MV-4-11 (cell line): ENCODE results near the gene GRPR.
"Not testable (repeated sequence)": the region's sequence is repeated elsewhere in the genome, so short reads cannot be mapped to it uniquely, and the experiment has no call there.

Experiments used
- DNase-seq: peaks from one replicate; lab custom pipeline; 2025; lab: John Stamatoyannopoulos, UW

Gene GRPR

GRCh38 chrX:16177260-16177659 lies 53.9 kb downstream of the GRPR start:
- DNase-seq, result peak; percentile 6

- DNase-seq, result not testable (repeated sequence)
Measured at GRCh38 chrX:16183843-16184242, 60.5 kb downstream of the GRPR start.

- DNase-seq, result peak; percentile 89
Measured at GRCh38 chrX:16185725-16186136, 62.4 kb downstream of the GRPR start.

GRCh38 chrX:16186380-16187007 lies 63.1 kb downstream of the GRPR start:
- DNase-seq, result no peak

GRCh38 chrX:16187024-16187760 lies 63.8 kb downstream of the GRPR start:
- no peak for DNase-seq

GRCh38 chrX:16188687-16189086 lies 65.3 kb downstream of the GRPR start:
- DNase-seq, result no peak

- DNase-seq, result no peak
Measured at GRCh38 chrX:16191605-16192004, 68.2 kb downstream of the GRPR start.

GRCh38 chrX:16196829-16197228 lies 73.5 kb downstream of the GRPR start:
- DNase-seq, result no peak

GRCh38 chrX:16199343-16199742 lies 76.0 kb downstream of the GRPR start:
- DNase-seq, result no peak

- DNase-seq, result no peak
Measured at GRCh38 chrX:16202943-16203342, 79.6 kb downstream of the GRPR start.
